ENCODE data around the gene GPR45.

DNA sequence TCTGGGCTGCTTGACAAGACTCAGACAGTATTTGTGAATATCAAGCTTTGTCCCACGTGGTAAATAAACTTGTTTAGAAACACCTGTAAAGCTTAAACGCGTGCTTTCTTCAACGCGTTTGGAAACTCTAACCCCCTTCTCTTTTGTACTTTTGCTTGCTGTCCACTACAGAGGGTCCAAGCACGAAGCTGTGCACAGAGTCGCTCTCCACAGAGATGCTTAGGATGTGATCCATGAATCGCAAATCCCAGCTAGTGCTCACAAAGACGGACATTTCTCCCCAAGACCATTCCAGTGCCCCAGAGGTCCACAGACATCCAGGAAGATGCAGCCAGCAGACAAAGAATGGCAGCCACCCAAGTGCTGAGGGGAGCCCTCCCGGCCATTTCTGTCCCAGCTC is at the start of gene GPR45:
- TF ChIP-seq POLR2A (IDR thresholded peaks at IDR 0.05) (no peak), POLR2AphosphoS5 (IDR thresholded peaks at IDR 0.05; ENCODE audit: insufficient read depth in 1 of 2, low read depth in 1 of 2) (no peak)
- TF ChIP-seq, protein P1, sequence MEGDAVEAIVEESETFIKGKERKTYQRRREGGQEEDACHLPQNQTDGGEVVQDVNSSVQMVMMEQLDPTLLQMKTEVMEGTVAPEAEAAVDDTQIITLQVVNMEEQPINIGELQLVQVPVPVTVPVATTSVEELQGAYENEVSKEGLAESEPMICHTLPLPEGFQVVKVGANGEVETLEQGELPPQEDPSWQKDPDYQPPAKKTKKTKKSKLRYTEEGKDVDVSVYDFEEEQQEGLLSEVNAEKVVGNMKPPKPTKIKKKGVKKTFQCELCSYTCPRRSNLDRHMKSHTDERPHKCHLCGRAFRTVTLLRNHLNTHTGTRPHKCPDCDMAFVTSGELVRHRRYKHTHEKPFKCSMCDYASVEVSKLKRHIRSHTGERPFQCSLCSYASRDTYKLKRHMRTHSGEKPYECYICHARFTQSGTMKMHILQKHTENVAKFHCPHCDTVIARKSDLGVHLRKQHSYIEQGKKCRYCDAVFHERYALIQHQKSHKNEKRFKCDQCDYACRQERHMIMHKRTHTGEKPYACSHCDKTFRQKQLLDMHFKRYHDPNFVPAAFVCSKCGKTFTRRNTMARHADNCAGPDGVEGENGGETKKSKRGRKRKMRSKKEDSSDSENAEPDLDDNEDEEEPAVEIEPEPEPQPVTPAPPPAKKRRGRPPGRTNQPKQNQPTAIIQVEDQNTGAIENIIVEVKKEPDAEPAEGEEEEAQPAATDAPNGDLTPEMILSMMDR (IDR thresholded peaks at IDR 0.05), result no peak
